Prostate gland (tissue), 2 donors: ENCODE results near the gene POLR1B.

Experiments used
- CTCF ChIP-seq, 4 experiments: fragments of 200-600 bp in 2 of 4; fragments of 450-650 bp in 2 of 4; sonication (generic) in 2 of 4; IDR thresholded peaks; 1 replicate in 3 of 4; 2 replicates in 1 of 4; pipeline ENCODE4 v1.5.1; 2016 to 2019; ENCODE audit warnings: antibody characterized with exemption in 4 of 4, mild to moderate bottlenecking in 2 of 4, moderate library complexity in 2 of 4
- POLR2A ChIP-seq: fragments of 450-650 bp; IDR thresholded peaks from one replicate; pipeline ENCODE4 v1.6.1; 2016; ENCODE audit warnings: antibody characterized with exemption, mild to moderate bottlenecking

- TF ChIP-seq CTCF (IDR thresholded peaks at IDR 0.05): peak; percentile 37 to 69 (median 58)
- TF ChIP-seq POLR2A: no peak
Measured at GRCh38 chr2:112582314-112582746, 40.1 kb downstream of the POLR1B start.
